HG02571 (cell line): ENCODE measurements around the gene TIGIT.
"Not testable (repeated sequence)": the region's sequence is repeated elsewhere in the genome, so short reads cannot be mapped to it uniquely, and the experiment has no call there.

ENCODE experiments used
- ATAC-seq: cut with Tn5 transposase; IDR thresholded peaks from one replicate; pipeline ENCODE4 v1.9.1; 2021; ENCODE audit warnings: mild to moderate bottlenecking, moderate library complexity; ENCODE audit not compliant: unreplicated experiment

TIGIT gene

GRCh38 chr3:114293838-114294535, at the start of gene TIGIT:
TIGIT (plus strand) TSS chr3:114294028; CDS start chr3:114294062, 34 bp downstream.
- no peak for ATAC-seq

- no peak for ATAC-seq
Measured at GRCh38 chr3:114252954-114253353, 40.9 kb upstream of the TIGIT start.

- ATAC-seq: no peak
Measured at GRCh38 chr3:114253505-114253904, 40.3 kb upstream of the TIGIT start.

GRCh38 chr3:114259566-114259965, 34.3 kb upstream of the TIGIT start:
- no peak for ATAC-seq

- ATAC-seq: no peak
Measured at GRCh38 chr3:114260152-114260551, 33.7 kb upstream of the TIGIT start.

GRCh38 chr3:114270019-114270418, 23.8 kb upstream of the TIGIT start:
- no peak for ATAC-seq

- ATAC-seq: no peak
Measured at GRCh38 chr3:114272271-114272670, 21.6 kb upstream of the TIGIT start.

GRCh38 chr3:114274929-114275328, 18.9 kb upstream of the TIGIT start:
- no peak for ATAC-seq

GRCh38 chr3:114276856-114277255, 17.0 kb upstream of the TIGIT start:
- ATAC-seq: not testable (repeated sequence)

- ATAC-seq: no peak
Measured at GRCh38 chr3:114284644-114285043, 9.2 kb upstream of the TIGIT start.

- ATAC-seq: no peak
Measured at GRCh38 chr3:114285648-114286230, 8.1 kb upstream of the TIGIT start.

GRCh38 chr3:114286266-114286665, 7.6 kb upstream of the TIGIT start:
- no peak for ATAC-seq

- ATAC-seq: peak; percentile 91
Measured at GRCh38 chr3:114290911-114291901, 2.6 kb upstream of the TIGIT start.

GRCh38 chr3:114294940-114295480, 1.2 kb downstream of the TIGIT start:
- ATAC-seq: no peak

- ATAC-seq: no peak
Measured at GRCh38 chr3:114295946-114296345, 2.1 kb downstream of the TIGIT start.

GRCh38 chr3:114299421-114299820, 5.6 kb downstream of the TIGIT start:
- no peak for ATAC-seq

- no peak for ATAC-seq
Measured at GRCh38 chr3:114299941-114300624, 6.3 kb downstream of the TIGIT start.

GRCh38 chr3:114307222-114307830, 13.5 kb downstream of the TIGIT start:
- ATAC-seq: peak; percentile 40

- no peak for ATAC-seq
Measured at GRCh38 chr3:114307832-114308231, 14.0 kb downstream of the TIGIT start.

- no peak for ATAC-seq
Measured at GRCh38 chr3:114308377-114308776, 14.5 kb downstream of the TIGIT start.
